Left lung (tissue), 10 donors: ENCODE measurements around the gene C1orf35. TPM values are rescaled to one million over a fixed set of nuclear protein-coding genes. Genes with fewer than 3 reads are reported as not detected.

Experiments
- ATAC-seq: fragments of 200-7000 bp; cut with Tn5 transposase; one replicate; pipeline ENCODE4 v1.9.1; 2020; ENCODE audit warnings: moderate library complexity
- DNase-seq, 4 donors: peaks; one replicate each; pipeline ENCODE4 v3.0.0-alpha.2; 2013 to 2020
- H3K27ac ChIP-seq, 2 donors: fragments of 200-600 bp; sonication (generic) in 1 of 2; one replicate each; pipeline versions ENCODE4 v1.5.0 to v1.8.0; 2020 to 2021
- H3K27me3 ChIP-seq, 2 donors: fragments of 200-600 bp; sonication (generic) in 1 of 2; one replicate each; pipeline versions ENCODE4 v1.5.0 to v1.8.0; 2020 to 2021
- H3K36me3 ChIP-seq, 2 donors: fragments of 200-600 bp; sonication (generic) in 1 of 2; one replicate each; pipeline versions ENCODE4 v1.5.0 to v1.8.0; 2020 to 2021
- H3K4me1 ChIP-seq, 2 donors: fragments of 200-600 bp; one replicate each; pipeline ENCODE4 v1.8.0; 2021
- H3K4me3 ChIP-seq, 2 donors: fragments of 200-600 bp; sonication (generic) in 1 of 2; one replicate each; pipeline versions ENCODE4 v1.5.0 to v1.8.0; 2020 to 2021; ENCODE audit warnings: mild to moderate bottlenecking in 1 of 2
- H3K9me3 ChIP-seq, 2 donors: fragments of 200-600 bp; sonication (generic) in 1 of 2; one replicate each; pipeline versions ENCODE4 v1.5.0 to v1.8.0; 2020 to 2021
- CTCF ChIP-seq, 2 donors: fragments of 200-600 bp; sonication (generic) in 1 of 2; IDR thresholded peaks; one replicate each; pipeline versions ENCODE4 v1.5.0 to v1.8.0; 2021; ENCODE audit warnings: antibody characterized with exemption in 2 of 2
- intact Hi-C, 2 donors: fragments of 100-400 bp; cut with DNase I; formaldehyde crosslinking; loops; one replicate each; pipeline versions ENCODE4 v1.11.2 to v1.14.2; 2022
- polyA plus RNA-seq, 6 donors: library from polyadenylated mRNA; unstranded; fragments of 120-200 nt; gene quantifications; one replicate each; pipeline ENCODE4 v1.2.1, GENCODE V29; 2013; ENCODE audit not compliant: insufficient read length in 6 of 6
- total RNA-seq, 2 donors: library from RNA; stranded (reverse); fragmentation: NEBNext Ultra II Directional; extraction: Animal tissue kit (Norgen Biotek cat#: 25700); gene quantifications; one replicate each; pipeline ENCODE4 v1.2.1, GENCODE V29; 2021
- donor health status: DM: no; HTN: yes; CAD: no.
- donor health status: DM: no; HTN: no; CAD: no.

The C1orf35 gene
- total and polyA plus RNA-seq, 8 donors: 12.6 to 21.1 (median 17.0) TPM

DNA sequence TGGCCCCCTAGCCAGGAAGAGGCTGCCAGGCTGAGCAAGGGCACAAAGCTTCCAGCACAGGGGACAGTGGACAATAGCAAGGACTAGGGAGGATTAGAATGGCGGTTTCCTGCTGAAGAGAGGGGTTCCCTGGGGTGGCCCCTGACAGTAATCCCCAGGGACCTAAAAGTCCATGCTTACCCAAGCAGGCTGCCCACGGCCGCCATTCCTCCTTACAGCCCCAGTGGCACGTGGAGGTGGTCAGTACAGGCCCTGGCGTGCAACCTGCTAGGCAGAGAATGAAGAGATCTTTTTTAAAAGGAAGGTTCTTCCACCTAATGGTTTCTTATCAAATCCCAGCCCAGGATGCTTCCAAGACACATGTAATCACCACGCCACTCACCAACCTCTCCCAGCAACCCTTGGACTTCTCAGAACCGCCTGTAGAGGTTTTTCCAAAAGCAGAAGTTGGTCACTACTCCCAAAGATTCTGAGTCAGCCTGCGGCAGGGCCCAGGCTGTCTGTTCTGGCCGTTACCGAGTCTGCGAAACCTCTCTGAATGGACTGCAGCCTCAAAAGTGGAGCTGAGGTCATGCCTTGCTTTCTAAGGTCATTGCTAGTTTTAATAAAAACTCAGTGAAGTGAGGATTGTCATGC is 5.0 kb upstream of the C1orf35 start:
- TF ChIP-seq CTCF (IDR thresholded peaks at IDR 0.05): no peak
- Histone ChIP-seq H3K4me1 (peaks cover 8 to 52% of the 10 kb centered on the region in 2 donors), H3K27ac (peak overlapping the region; percentile 78 to 88), H3K4me3 (peak overlapping the region; percentile 92 to 99), H3K9me3 (no peaks in the 10 kb centered on the region), H3K27me3 (no peaks in the 10 kb centered on the region), H3K36me3 (peaks cover 0 to 28% of the 10 kb centered on the region in 2 donors)
- ATAC-seq: no peak
- intact Hi-C loops: no loop called here
- DNase-seq: no peak

DNA sequence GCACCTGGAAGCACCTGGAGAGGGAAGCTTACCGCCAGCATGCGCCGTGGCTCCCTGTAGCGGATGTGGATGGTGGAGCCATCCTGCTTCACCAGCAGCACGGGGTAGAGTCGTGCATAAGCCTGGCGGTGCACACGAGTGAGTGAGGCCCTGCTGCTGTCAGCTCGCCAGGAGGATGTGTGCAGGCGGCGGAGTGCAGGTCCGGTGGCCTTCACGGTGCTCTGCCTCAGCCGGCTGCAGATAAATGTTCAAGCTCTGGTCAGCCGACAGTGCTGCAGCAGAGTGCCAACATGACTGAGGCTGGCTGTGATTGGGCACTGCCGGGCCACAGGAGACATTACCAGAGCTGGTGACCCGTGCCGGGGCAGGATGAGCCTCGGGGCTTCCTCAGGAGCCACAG is 4.5 kb upstream of the C1orf35 start:
- Histone ChIP-seq H3K4me3 (no peak overlapping the region), H3K4me1 (peaks cover 8 to 53% of the 10 kb centered on the region in 2 donors), H3K27me3 (no peaks in the 10 kb centered on the region), H3K36me3 (peaks cover 0 to 28% of the 10 kb centered on the region in 2 donors), H3K9me3 (no peaks in the 10 kb centered on the region), H3K27ac (no peak overlapping the region)
- DNase-seq (peak in 1 of 4 donors; percentile 69), ATAC-seq (no peak)
- intact Hi-C loops: no loop called here
- TF ChIP-seq CTCF (IDR thresholded peaks at IDR 0.05): no peak

DNA sequence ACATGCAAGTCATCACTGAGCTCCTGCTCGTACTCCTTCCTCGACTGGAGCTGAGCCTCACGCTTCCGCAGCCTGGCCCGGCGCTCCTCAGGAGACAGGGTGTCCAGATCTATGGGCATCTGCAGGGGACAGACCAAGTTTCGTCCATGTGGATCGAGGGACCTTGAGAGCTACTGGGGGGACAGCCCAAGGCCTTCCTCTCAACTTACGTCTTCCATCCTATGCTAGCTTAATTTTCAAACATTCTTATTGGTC is 3.6 kb upstream of the C1orf35 start:
- H3K4me1 ChIP-seq: peaks cover 13 to 60% of the 10 kb centered on the region in 2 donors
- no peak overlapping the region for H3K4me3 ChIP-seq
- no peaks in the 10 kb centered on the region for H3K27me3 ChIP-seq
- TF ChIP-seq CTCF (IDR thresholded peaks at IDR 0.05): no peak
- no peaks in the 10 kb centered on the region for H3K9me3 ChIP-seq
- ATAC-seq (no peak), DNase-seq (no peak)
- peaks cover 0 to 28% of the 10 kb centered on the region in 2 donors for H3K36me3 ChIP-seq
- intact Hi-C loops: no loop called here
- no peak overlapping the region for H3K27ac ChIP-seq

- peaks cover 0 to 29% of the 10 kb centered on the region in 2 donors for H3K36me3 ChIP-seq
- H3K4me3 ChIP-seq: no peak overlapping the region
- no peaks in the 10 kb centered on the region for H3K27me3 ChIP-seq
- no peaks in the 10 kb centered on the region for H3K9me3 ChIP-seq
- peaks cover 15 to 64% of the 10 kb centered on the region in 2 donors for H3K4me1 ChIP-seq
- intact Hi-C loops: no loop called here
- ATAC-seq (no peak), DNase-seq (peak in 1 of 4 donors; percentile 35)
- no peak overlapping the region for H3K27ac ChIP-seq
- TF ChIP-seq CTCF (IDR thresholded peaks at IDR 0.05): no peak
These were observed 3.1 kb upstream of the C1orf35 start for GRCh38 chr1:228105996-228106799.

DNA sequence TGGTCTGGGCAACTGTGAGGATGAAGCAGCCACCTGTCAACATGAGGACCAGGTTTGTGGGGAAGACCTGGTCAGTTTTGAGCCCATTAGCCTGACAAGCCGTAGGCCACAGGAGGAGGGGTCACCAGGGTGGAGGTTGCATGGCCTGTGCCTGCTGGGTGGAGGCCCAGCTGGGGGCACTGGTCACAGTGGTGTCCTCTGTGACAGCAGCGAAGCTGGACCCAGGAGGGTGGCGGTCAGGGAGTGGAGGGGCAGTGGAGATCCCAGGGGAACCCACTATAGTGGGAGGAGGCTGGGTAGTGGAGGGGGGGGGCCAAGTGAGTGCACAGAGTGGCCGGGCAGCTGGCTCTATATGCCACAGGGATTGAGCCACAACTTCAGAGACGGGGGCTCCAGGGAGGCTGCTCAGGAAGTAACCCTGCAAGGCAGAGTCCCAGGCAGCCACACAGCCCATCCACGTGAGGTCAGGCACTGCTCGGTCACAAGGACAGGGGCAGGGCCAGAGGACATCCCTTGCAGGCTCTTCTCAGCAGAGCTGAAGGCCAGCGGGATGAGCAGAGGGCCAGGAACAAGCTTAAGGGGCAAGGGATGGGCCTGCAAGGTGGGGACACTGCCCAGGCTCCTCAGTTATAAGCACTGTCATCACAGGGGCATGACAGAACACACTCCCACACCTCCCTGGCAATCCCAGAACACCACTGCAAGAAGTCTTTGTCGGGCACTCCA is 2.3 kb upstream of the C1orf35 start:
- H3K9me3 ChIP-seq: no peaks in the 10 kb centered on the region
- ATAC-seq (no peak), DNase-seq (no peak)
- intact Hi-C loops: no loop called here
- H3K4me1 ChIP-seq: peaks cover 15 to 64% of the 10 kb centered on the region in 2 donors
- no peak for TF ChIP-seq CTCF (IDR thresholded peaks at IDR 0.05)
- peaks cover 0 to 36% of the 10 kb centered on the region in 2 donors for H3K36me3 ChIP-seq
- H3K27ac ChIP-seq: no peak overlapping the region
- H3K27me3 ChIP-seq: no peaks in the 10 kb centered on the region
- no peak overlapping the region for H3K4me3 ChIP-seq
